ENCODE measurements around the gene MTFP1.
"Not testable (repeated sequence)": the region's sequence is repeated elsewhere in the genome, so short reads cannot be mapped to it uniquely, and the experiment has no call there.

The MTFP1 gene

GRCh38 chr22:30455075-30455840 is 29.7 kb downstream of the MTFP1 start:
- DNase-seq: no peak

GRCh38 chr22:30457981-30458380 is 32.4 kb downstream of the MTFP1 start:
- no peak for DNase-seq

- no peak for DNase-seq
These were observed 33.8 kb downstream of the MTFP1 start for GRCh38 chr22:30459181-30460052.

GRCh38 chr22:30460147-30460546 is 34.6 kb downstream of the MTFP1 start:
- no peak for DNase-seq

GRCh38 chr22:30460555-30460954 is 35.0 kb downstream of the MTFP1 start:
- DNase-seq: not testable (repeated sequence)

- DNase-seq: no peak
These were observed 43.6 kb downstream of the MTFP1 start for GRCh38 chr22:30469165-30469564.

GRCh38 chr22:30470655-30471054 is 45.1 kb downstream of the MTFP1 start:
- no peak for DNase-seq

GRCh38 chr22:30471616-30472318 is 46.2 kb downstream of the MTFP1 start, which contains the start of gene SEC14L3:
TSS of gene SEC14L3 (minus strand) at chr22:30472017. CDS start at chr22:30471958, 59 bp downstream.
- DNase-seq: no peak

- no peak for DNase-seq
These were observed 47.6 kb downstream of the MTFP1 start for GRCh38 chr22:30472994-30473720.

- no peak for DNase-seq
These were observed 48.6 kb downstream of the MTFP1 start for GRCh38 chr22:30474121-30474520.

GRCh38 chr22:30474683-30475424 is 49.3 kb downstream of the MTFP1 start:
- peak; percentile 3 to 35 for DNase-seq

Measured in CD4-positive, alpha-beta T cell treated with Interferon alpha-2 for 1 hour (primary cell).